Esophagus squamous epithelium (tissue), 5 donors: Measurements from ENCODE around the gene C7. TPM values are rescaled to one million over a fixed set of nuclear protein-coding genes. Genes with fewer than 3 reads are reported as not detected.

ENCODE experiments used
- DNase-seq: peaks from one replicate; lab custom pipeline; 2025; lab: John Stamatoyannopoulos, UW
- H3K27ac ChIP-seq, 4 donors: fragments of 200-600 bp; sonication (generic); one replicate each; pipeline ENCODE4 v1.5.1; 2016 to 2019; ENCODE audit warnings: mild to moderate bottlenecking in 1 of 4
- H3K27me3 ChIP-seq, 4 donors: fragments of 200-600 bp; sonication (generic); 1 replicate in 3 of 4; 2 replicates in 1 of 4; pipeline versions ENCODE4 v1.5.1 to v1.6.0; 2017 to 2021; ENCODE audit warnings: antibody characterized with exemption in 1 of 4
- H3K36me3 ChIP-seq, 3 donors: fragments of 200-600 bp; sonication (generic); one replicate each; pipeline ENCODE4 v1.5.1; 2016 to 2019
- H3K4me1 ChIP-seq, 3 donors: fragments of 200-600 bp; sonication (generic); one replicate each; pipeline ENCODE4 v1.5.1; 2017 to 2019
- H3K4me3 ChIP-seq, 4 donors: fragments of 200-600 bp; sonication (generic); 1 replicate in 3 of 4; 2 replicates in 1 of 4; pipeline ENCODE4 v1.5.1; 2016 to 2019; ENCODE audit warnings: mild to moderate bottlenecking in 2 of 4, moderate library complexity in 1 of 4
- H3K9me3 ChIP-seq, 3 donors: fragments of 200-600 bp; sonication (generic); one replicate each; pipeline ENCODE4 v1.5.1; 2016 to 2019
- POLR2A ChIP-seq, 4 donors: fragments of 450-650 bp; IDR thresholded peaks; one replicate each; pipeline ENCODE4 v1.6.1; 2017; ENCODE audit warnings: antibody characterized with exemption in 4 of 4, mild to moderate bottlenecking in 4 of 4, moderate library complexity in 3 of 4
- WGBS, 2 donors: methylation state at CpG; one replicate each; pipeline ENCODE4 v1.1.5; 2018; 5-methylcytosine and 5-hydroxymethylcytosine counted together
- intact Hi-C: fragments of 100-400 bp; cut with DNase I; formaldehyde crosslinking; loops from one replicate; pipeline ENCODE4 v1.15.0; 2022
- total RNA-seq, 4 donors: library from RNA; depleted of rRNA; stranded (reverse); fragments of >200 nt; gene quantifications; one replicate each; pipeline ENCODE4 v1.1.0, GENCODE V29; 2016
- TF ChIP-seq, protein P1 (sequence below), 6 experiments: fragments of 450-650 bp in 4 of 6; fragments of 200-600 bp in 2 of 6; sonication (generic) in 2 of 6; IDR thresholded peaks; one replicate each; pipeline ENCODE4 v1.5.1; 2016 to 2019; ENCODE audit warnings: antibody characterized with exemption in 6 of 6, mild to moderate bottlenecking in 4 of 6, moderate library complexity in 4 of 6
- donor health status: DM: yes; HTN: yes; CAD: no.

Gene C7
- total RNA-seq, 4 donors from 2014 or later: 8.2 to 245 (median 108) TPM

- peaks cover 0 to 18% (median 0%) of the 10 kb centered on the region in 3 donors for H3K36me3 ChIP-seq
- H3K4me3 ChIP-seq: no peak overlapping the region
- no peaks in the 10 kb centered on the region for H3K27me3 ChIP-seq
- 43 to 66% methylated on average over 5 of the region's 5 CpGs for WGBS, 2 donors
- intact Hi-C loops: no loop called here
- TF ChIP-seq POLR2A (IDR thresholded peaks at IDR 0.05): no peak
- TF ChIP-seq, protein P1, sequence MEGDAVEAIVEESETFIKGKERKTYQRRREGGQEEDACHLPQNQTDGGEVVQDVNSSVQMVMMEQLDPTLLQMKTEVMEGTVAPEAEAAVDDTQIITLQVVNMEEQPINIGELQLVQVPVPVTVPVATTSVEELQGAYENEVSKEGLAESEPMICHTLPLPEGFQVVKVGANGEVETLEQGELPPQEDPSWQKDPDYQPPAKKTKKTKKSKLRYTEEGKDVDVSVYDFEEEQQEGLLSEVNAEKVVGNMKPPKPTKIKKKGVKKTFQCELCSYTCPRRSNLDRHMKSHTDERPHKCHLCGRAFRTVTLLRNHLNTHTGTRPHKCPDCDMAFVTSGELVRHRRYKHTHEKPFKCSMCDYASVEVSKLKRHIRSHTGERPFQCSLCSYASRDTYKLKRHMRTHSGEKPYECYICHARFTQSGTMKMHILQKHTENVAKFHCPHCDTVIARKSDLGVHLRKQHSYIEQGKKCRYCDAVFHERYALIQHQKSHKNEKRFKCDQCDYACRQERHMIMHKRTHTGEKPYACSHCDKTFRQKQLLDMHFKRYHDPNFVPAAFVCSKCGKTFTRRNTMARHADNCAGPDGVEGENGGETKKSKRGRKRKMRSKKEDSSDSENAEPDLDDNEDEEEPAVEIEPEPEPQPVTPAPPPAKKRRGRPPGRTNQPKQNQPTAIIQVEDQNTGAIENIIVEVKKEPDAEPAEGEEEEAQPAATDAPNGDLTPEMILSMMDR (IDR thresholded peaks at IDR 0.05): no peak
- DNase-seq: no peak
- no peak overlapping the region for H3K27ac ChIP-seq
- H3K4me1 ChIP-seq: no peaks in the 10 kb centered on the region
- peaks cover 0 to 9% (median 0%) of the 10 kb centered on the region in 3 donors for H3K9me3 ChIP-seq
Observed at GRCh38 chr5:40955313-40955712, 46.0 kb downstream of the C7 start.

DNA sequence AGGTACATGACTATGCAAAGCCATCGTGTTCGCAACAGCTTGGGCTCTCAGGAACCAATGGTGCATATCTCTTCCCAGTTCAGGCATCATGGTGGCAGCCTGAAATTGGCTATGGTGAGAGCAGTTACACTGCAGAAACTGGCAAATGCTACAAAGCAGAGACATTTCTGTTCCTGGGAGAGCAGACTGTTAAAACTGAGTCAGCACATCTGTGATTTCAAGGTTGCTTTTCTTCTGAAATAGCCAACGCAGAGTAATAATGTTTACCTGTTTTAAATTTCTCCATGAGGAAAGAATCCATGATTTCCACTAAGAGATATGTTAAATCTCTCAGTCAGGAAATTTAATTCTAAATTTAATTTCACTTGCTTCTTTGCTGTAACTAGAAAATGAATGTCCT lies 47.8 kb downstream of the C7 start:
- WGBS, 2 donors: 83 to 98% methylated on average over 3 of the region's 3 CpGs

DNA sequence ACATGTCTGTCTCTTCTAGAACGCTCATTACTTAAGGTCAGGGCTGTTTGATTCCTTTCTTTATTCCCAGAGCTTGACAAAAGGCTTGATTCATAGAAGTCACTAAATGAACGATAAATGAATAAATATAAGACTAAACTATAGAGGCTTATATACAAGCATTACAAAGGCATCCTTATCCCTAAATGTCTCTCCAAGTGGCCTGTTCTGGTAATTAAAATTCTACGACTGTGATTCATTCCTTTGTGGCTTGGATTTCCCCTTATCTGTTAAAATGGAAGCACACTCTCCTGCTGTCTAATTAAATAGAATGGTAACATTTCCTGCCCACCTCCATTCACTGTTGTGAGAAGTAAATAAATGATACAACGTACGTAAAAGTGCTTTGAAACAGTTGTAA lies 49.5 kb downstream of the C7 start:
- TF ChIP-seq POLR2A (IDR thresholded peaks at IDR 0.05): no peak
- TF ChIP-seq, protein P1 (IDR thresholded peaks at IDR 0.05): no peak
- no peak overlapping the region for H3K4me3 ChIP-seq
- 57 to 74% methylated on average over 5 of the region's 5 CpGs for WGBS, 2 donors
- no peak overlapping the region for H3K27ac ChIP-seq
- intact Hi-C loops: no loop called here
- peaks cover 0 to 18% (median 0%) of the 10 kb centered on the region in 3 donors for H3K36me3 ChIP-seq
- H3K9me3 ChIP-seq: peaks cover 0 to 9% (median 0%) of the 10 kb centered on the region in 3 donors
- no peak for DNase-seq
- no peaks in the 10 kb centered on the region for H3K27me3 ChIP-seq
- no peaks in the 10 kb centered on the region for H3K4me1 ChIP-seq

More for the DNA sequence above, 47.8 kb downstream of the C7 start:
- Histone ChIP-seq H3K27me3 (no peaks in the 10 kb centered on the region), H3K36me3 (peaks cover 0 to 18% (median 0%) of the 10 kb centered on the region in 3 donors), H3K27ac (no peak overlapping the region), H3K4me1 (no peaks in the 10 kb centered on the region), H3K4me3 (no peak overlapping the region), H3K9me3 (peaks cover 0 to 9% (median 0%) of the 10 kb centered on the region in 3 donors)
- DNase-seq: no peak
- no peak for TF ChIP-seq POLR2A (IDR thresholded peaks at IDR 0.05)
- TF ChIP-seq, protein P1 (IDR thresholded peaks at IDR 0.05): no peak
- intact Hi-C loops: no loop called here

DNA sequence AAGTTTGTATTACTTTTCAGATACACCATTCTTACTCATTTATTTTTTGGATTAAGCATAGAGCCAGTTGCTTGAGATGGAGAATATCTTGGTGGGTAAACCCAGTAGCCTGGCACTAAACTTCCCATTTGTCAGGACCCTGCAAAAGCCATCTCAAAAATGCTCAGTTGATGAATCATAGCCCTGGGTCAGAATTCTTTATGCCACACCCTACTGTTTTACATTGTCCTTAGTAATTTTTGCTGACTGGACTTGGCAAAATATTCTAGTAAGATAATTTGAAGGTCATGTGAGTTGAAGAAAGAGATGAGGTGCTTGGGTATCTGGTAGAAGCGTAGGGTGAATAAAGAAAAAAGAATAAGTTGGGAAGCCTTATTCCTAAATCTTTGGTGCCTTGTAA lies 50.7 kb downstream of the C7 start:
- Histone ChIP-seq H3K9me3 (peaks cover 0 to 9% (median 0%) of the 10 kb centered on the region in 3 donors), H3K4me3 (no peak overlapping the region), H3K27ac (no peak overlapping the region), H3K27me3 (no peaks in the 10 kb centered on the region), H3K4me1 (no peaks in the 10 kb centered on the region), H3K36me3 (peaks cover 0 to 18% (median 0%) of the 10 kb centered on the region in 3 donors)
- TF ChIP-seq, protein P1 (IDR thresholded peaks at IDR 0.05): no peak
- no peak for TF ChIP-seq POLR2A (IDR thresholded peaks at IDR 0.05)
- 73 to 93% methylated on average over 1 of the region's 1 CpG for whole genome bisulfite sequencing, 2 donors
- intact Hi-C loops: no loop called here
- no peak for DNase-seq

DNA sequence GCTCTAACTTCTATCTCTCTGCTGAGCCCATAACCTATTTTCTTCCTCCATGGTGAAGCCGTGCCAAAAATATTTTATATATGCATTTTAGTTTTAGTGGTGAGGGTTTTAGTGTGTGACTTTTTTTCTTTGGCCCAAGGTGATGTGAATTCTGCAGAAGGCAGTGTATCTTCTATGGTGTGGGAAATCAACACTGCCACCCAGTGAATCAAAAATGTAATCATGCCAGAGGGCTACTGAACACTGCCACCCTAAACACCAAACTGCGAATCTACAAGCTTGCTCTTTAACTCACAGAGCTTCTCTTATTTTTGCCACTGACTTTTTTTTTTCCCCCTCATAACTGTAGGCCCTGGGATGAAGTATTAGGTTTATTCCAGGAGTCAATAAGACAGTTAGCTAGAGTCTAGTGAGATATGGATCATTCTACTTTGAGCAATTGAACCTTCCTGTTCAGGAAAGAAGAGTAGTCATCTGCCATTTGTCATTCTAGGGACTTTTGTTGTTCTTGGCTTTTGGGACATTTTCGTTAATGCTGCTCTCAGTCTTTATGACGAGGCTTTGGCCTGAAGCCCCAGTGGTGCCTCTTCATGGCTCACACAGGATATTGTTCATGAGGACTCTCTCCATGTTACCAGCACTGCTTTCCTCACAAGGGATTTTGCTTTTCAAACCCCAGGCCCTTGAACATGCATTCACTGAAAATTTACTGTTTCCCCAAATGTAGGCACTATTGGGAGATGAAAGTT lies 53.1 kb downstream of the C7 start:
- 47 to 57% methylated on average over 4 of the region's 4 CpGs for WGBS, 2 donors
- TF ChIP-seq, protein P1 (IDR thresholded peaks at IDR 0.05): no peak
- no peak for TF ChIP-seq POLR2A (IDR thresholded peaks at IDR 0.05)
- Histone ChIP-seq H3K4me3 (no peak overlapping the region), H3K36me3 (peaks cover 0 to 18% (median 0%) of the 10 kb centered on the region in 3 donors), H3K27ac (no peak overlapping the region), H3K27me3 (no peaks in the 10 kb centered on the region), H3K9me3 (peaks cover 0 to 9% (median 0%) of the 10 kb centered on the region in 3 donors), H3K4me1 (no peaks in the 10 kb centered on the region)
- no peak for DNase-seq
- intact Hi-C loops: no loop called here
